ENCODE results near the gene OR51B2.
"Not testable (repeated sequence)": the region's sequence is repeated elsewhere in the genome, so short reads cannot be mapped to it uniquely, and the experiment has no call there.

The OR51B2 gene, protein sequence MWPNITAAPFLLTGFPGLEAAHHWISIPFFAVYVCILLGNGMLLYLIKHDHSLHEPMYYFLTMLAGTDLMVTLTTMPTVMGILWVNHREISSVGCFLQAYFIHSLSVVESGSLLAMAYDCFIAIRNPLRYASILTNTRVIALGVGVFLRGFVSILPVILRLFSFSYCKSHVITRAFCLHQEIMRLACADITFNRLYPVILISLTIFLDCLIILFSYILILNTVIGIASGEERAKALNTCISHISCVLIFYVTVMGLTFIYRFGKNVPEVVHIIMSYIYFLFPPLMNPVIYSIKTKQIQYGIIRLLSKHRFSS

DNA sequence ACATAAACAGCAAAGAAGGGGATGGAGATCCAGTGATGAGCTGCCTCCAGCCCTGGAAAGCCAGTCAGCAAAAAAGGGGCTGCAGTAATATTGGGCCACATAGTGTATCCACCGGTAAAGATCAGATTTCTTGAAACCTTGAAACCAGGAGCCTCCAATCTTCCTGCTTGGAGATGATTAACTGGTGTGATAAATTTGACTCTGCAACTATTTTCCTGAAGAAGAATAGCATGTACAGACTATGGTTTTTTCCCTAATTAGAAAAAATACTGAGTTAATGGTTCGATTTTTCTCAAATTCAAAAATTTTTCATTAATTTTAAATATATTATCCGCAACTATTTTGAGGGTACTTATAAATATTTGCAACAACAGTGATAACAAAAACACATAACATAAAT, at the start of gene OR51B2:
TSS of gene OR51B2 (minus strand) at position 101 of the 400 bp plus-strand sequence. CDS start at position 101, 0 bp downstream.
- DNase-seq (ENCODE audit: low read depth in 3 of 3) = no peak

DNA sequence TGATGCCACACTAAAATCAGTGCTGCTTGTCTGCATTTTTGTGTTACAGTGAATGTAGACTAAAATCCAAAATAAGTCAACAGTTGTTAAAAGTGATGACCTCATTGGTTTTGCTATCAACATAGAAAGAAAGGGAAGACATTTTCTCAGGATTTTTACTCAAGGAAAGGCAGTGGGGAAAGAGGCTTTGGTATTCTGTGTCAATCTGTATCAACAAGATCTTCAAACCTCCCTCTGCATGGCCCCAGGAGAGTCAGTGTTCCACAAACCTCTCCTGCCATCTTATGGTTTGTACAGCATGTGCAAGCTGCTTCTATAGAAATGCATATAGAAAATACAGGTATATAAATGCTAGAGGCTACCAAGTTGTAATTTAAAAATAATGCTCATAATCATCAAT, 45.7 kb upstream of the OR51B2 start:
- no peak for DNase-seq (ENCODE audit: low read depth in 3 of 3)

DNA sequence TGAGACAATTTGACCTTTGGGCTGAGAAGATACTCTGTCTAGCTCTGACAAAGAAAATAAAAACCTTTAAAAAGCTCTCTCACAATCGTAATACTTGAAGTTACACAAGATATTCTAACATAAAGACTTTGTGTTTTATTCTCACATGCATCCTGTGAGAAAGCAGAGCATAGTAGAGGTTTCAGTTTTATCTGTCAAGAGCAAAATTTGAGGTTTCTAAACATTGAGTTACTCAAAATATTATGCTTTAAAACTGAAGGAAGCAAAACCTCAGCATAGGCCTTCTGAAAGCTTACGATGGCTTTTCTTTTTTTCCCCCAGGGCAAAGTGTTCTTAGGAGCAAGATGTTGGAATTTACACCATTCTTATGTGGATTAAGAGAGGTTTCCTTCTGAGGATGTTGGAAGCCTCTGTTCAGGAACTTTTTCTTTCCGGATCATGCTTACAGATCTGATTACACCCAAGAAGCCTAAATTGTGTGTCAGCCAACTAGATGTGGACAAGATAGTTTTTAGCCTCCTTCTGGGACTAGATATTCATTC, 44.5 kb upstream of the OR51B2 start:
- no peak for DNase-seq (ENCODE audit: low read depth in 3 of 3)

DNA sequence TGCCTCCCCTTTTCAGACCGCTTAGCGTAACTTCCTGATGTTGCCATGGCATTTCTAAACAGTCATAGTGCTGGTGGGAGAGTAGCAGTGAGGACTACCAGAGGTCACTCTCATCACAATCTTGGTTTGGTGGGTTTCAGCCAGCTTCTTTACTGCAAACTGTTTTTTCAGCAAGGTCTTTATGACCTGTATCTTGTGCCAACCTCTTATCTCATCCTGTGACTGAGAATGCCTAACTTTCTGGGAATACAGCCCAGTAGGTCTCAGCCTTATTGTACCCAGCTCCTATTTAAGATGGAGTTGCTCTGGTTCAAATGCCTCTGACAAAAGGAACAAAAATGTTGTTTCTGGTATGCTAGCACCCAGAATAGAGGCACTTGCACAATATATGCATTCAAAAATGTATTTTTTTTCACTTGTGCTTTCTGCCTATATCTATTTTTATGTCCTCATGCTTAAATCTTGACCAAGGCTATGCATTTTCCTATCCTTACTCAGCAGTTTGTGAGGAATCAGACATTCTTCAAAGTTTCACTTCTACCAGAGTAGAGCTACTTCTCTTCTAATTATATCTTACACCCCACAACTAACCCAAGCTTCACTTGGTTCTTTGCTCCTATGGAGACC, 43.5 kb upstream of the OR51B2 start:
- no peak for DNase-seq (ENCODE audit: low read depth in 3 of 3)

DNA sequence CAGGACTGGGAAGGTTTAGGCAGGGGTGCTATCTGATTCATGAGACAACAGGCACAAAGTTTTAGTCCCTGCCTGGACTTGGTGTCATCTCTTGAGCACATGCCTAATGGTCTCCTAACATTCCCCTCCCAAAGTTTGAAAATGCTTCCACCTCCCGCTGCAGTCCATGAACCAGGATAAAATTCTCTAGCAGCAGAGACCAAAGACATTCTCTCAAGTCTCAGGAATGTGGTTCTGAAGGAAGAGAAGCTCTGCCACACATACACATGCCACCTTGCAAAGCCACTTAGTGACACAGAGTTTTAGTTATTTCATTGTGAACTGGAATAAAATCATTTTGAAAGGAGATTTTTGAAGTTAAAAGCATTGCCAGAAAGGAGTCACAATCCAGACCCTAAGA, 42.8 kb upstream of the OR51B2 start:
- DNase-seq (ENCODE audit: low read depth in 3 of 3) = no peak

DNA sequence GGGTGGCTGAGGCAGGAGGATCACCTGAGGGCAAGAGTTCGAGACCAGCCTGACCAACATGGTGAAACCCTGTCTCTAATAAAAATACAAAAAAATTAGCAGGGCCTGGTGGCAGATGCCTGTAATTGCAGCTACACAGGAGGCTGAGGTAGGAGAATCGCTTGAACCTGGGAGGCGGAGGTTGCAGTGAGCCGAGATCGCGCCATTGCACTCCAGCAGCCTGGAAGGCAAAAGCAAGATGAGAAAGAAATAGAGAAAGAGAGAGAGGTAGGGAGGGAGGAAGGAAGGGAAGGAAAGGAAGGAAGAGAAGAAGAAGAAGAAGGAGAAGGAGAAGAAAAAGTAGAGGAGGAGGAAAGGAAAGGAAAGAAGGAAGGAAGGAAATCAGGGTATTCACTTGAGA, 42.3 kb upstream of the OR51B2 start:
- DNase-seq (ENCODE audit: low read depth in 3 of 3) = not testable (repeated sequence)

DNA sequence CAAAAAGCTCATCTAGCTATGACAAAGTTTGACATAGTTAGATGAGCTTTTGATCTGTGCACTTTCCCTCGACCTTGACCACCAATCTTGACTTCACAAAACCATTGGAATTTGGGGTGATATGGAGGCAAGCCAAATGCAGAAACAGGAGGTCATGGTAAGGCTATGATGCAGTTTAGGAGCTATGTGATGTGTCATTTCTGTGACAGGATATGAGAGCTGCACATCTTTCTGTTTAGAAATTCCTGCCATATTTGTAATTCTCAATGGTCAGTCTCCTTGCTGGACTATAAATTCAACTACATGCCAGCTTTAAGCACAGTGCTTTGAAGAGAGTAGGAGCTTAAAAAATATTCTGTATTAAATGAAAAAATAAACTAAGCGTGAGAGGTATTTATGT, 40.1 kb upstream of the OR51B2 start:
- DNase-seq (ENCODE audit: low read depth in 3 of 3) = no peak

DNA sequence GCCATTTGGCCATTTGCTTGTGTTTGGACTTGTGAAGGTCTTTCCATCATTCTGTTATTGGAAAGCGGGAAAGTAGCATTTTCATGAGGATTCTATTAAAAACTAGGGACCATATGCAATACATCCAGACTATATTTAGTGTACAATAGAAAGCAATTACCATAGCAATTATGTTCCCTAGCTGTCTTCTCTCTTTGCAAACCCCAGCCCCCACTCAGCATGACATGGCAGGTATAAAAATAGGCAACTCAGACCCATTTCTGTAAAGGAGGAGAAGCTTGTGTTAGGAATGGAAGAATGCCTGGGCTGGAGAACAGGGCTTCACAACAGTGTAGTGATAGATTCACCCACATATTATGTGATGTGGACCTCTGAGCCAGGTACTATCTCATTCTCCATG, 39.6 kb upstream of the OR51B2 start:
- no peak for DNase-seq (ENCODE audit: low read depth in 3 of 3)

DNA sequence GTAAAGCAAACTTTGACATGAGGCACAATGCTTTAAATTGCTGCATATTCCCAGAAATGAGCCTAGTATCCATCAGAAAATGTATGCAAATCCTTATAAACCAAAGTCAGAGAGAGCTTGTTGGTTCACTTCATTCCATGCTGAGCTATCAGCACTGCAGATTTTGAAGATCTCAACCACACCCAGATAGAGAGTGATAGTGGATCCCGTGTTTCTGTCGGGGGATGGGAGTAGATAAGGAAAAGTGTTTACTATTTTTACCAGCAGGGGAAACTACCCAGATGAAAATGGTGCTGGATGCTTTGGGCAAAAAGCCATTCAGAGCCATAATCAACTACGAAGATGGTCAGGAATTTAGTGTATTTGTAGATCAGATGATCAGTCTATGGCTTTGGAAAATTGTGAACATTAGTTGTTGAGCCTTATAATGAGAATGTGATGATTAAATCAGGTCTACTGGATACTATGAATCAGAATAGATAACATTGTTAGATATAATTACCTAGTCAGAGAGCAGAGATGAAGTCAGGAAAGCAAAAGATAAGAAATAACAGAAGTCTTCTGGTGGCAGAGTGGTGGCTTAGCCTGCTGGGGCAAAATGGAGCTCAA, 38.0 kb upstream of the OR51B2 start:
- no peak for DNase-seq (ENCODE audit: low read depth in 3 of 3)

DNA sequence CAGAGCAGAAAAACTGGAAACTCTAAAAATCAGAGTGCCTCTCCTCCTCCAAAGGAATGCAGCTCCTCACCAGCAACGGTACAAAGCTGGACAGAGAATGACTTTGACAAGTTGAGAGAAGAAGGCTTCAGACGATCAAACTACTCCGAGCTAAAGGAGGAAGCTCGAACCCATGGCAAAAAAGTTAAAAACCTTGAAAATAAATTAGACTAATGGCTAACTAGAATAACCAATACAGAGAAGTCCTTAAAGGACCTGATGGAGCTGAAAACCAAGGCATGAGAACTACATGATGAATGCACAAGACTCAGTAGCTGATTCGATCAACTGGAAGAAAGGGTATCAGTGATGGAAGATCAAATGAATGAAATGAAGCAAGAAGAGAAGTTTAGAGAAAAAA, 31.9 kb upstream of the OR51B2 start:
- DNase-seq (ENCODE audit: low read depth in 3 of 3) = not testable (repeated sequence)

DNA sequence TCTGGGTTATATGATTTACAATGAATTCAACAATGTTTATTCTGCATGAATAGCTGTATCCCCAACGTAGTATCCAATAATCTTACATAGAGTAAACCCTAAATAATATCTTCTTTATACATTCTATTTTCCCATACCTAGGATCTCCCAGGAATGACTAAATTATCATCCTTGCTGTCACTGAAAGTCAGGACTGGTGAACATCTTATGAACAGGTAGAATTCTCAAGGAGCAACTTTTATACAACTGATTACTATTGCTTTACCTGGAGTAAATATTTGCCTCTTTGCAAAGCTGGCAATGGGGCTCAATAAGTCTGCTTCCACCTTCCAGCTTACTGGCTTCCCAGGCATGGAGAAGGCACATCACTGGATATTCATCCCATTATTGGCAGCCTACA, 27.1 kb upstream of the OR51B2 start, which contains the start of gene OR51B6:
TSS of gene OR51B6 (plus strand) at position 301 of the 400 bp plus-strand sequence. CDS start at position 301, 0 bp downstream.
- no peak for DNase-seq (ENCODE audit: low read depth in 3 of 3)

DNA sequence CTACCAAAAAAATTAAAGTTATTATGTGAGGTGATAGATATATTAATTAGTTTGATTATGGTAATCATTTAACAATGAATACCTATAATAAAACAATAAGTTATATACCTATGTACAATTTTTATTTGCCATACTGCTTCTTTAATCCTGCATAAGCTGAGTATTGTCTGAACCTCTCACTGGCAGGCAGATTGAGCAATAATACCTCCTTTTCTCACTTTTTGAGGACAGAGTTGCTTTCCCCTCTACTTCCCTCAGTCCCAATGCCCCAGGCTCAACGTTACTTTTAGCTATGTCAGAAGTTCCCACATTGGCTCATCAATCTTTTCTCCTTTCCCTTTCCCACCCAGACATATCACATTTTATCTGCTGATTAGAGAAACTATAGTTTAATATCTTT, 25.5 kb upstream of the OR51B2 start:
- DNase-seq (ENCODE audit: low read depth in 3 of 3) = no peak

DNA sequence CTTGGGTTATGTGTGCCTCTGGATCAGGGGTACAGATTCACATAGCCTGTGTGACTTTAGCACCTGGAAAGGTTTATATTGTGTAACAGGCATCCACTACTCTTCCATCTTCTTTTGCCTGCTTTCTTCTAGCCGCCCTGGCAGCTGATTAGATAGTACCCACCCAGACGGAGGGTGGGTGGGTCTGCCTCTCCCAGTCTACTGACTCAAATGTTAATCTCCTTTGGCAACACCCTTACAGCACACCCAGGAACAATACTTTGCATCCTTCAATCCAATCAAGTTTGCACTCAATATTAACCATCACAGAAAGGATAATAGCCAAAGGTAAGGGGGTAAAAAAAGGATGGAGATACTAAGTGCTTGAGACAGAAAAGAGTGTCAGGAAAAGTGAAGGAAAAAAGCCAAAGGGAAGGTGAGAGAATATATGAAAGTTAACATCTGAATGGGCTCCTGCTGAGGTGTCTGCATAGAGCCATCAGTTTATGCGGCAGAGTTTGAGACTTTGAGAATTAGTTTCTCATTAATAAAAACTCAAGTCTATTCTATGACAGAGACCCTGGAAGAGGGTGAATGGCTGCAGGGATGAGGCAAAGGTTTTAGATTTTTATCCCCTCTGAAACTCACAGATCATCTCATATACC, 24.6 kb upstream of the OR51B2 start:
- DNase-seq (ENCODE audit: low read depth in 3 of 3) = no peak

DNA sequence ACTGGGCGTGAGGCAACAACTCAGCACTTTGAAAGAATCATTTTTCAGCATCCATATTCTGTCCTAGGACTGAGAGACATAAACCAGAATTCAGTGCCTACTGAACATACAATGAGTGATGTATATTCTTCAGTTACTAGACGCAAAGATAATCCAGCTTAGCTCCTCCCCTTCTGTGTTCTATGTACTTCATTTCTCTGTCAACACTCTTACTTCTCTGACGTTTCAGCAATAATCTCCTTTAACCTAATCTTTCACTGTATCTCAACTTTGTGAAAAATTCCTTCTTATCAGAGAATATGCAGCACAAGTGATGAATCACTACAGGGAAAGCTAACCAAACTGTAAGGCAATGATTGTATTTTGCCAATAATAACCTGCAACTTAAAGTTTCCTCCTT, 21.7 kb upstream of the OR51B2 start:
- DNase-seq (ENCODE audit: low read depth in 3 of 3) = no peak

DNA sequence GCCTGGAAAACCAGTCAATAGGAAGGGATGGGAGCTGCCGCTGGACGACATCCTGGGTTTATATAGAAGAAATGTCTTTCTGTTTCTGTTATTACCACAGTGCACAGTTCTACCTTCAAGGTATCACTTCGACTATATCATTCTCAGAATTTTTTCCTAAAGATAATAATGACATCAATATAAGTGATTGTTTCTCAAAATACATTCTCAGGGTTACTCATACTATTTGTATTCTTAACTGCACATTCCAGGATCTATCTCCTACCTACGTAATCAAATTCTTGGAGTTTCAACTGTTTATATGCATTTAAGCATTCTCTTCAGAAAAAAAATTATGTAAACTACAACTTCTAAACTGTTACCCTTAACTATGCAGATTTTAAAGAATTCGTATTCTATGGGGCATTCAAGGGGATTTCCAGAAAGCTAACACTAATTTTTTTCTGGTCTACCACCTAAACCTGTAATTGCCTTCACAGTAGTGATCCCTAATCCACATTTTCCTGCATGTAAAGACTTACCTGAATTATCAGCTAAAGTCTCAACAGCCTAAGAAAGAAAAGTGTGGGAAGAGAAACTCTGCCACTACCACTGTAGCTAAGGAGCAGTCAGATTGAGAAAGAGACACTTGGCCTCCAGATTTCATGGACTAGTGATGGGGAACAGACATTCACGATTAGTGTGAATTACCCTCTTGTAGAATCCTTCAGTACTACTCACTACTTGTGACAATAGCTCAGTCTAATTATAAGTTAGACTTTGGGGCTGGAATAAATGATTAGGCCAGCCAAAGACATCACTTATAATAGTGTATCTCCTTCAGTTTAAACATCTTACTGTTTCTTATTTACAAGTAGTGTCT, 19.6 kb upstream of the OR51B2 start, which contains the start of gene OR51B5:
TSS of gene OR51B5 (minus strand) at position 51 of the 862 bp plus-strand sequence. CDS start at position 51, 0 bp downstream.
- DNase-seq (ENCODE audit: low read depth in 3 of 3) = no peak

DNA sequence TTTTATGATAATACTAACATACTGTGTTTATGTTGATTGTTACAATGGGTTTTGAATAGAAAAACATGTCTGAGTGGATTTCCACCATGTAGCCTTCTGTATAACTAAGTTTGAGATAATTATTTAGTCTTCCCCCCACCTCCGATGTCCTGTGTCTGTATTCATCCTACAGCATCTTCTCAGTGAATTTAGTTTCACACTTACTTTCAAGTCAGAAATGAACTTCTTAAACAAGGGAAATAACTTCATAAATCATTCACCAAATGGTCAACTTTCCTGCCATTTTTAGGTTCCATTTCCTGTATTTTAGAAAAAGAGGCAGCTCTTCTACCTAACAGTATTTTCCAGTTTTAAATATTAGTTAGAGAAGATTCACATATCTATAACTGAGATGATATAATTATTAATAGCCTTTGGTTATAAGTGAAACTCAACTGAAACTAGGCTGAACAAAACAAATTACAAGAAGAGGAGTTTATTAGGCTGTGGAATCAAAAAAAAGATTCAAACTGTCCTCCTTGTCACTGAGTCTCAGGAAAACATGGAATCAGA, 15.8 kb upstream of the OR51B2 start:
- DNase-seq (ENCODE audit: low read depth in 3 of 3) = no peak

DNA sequence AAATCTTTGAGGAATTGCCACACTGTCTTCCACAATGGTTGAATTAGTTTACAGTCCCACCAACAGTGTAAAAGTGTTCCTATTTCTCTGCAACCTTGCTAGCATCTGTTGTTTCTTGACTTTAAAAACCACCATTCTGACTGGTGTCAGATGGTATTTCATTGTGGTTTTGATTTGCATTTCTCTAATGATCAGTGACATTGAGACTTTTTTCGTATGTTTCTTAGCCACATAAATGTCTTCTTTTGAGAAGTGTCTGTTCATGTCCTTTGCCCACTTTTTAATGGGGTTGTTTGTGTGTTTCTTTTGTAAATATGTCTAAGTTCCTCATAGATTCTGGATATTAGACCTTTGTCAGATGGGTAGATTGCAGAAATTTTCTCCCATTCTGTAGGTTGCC, 13.2 kb upstream of the OR51B2 start:
- not testable (repeated sequence) for DNase-seq (ENCODE audit: low read depth in 3 of 3)

DNA sequence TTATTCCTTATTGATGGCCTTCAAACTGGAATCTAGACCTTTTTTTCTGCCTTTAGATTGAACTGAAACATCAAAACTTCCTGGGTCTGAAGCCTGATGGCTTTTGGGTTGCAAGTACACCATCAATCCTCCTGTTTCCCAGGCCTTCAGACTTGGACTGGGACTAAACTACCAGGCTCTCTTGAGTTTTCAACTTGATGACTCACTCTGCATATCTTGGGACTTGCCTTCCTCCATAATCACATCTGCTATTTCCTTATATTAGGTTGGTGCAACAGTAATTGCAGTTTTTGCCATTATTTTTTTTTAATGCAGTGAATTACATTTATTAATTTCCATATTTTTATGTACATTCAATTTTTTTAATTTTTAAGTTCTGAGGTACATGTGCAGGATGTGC, 12.2 kb upstream of the OR51B2 start:
- no peak for DNase-seq (ENCODE audit: low read depth in 3 of 3)

DNA sequence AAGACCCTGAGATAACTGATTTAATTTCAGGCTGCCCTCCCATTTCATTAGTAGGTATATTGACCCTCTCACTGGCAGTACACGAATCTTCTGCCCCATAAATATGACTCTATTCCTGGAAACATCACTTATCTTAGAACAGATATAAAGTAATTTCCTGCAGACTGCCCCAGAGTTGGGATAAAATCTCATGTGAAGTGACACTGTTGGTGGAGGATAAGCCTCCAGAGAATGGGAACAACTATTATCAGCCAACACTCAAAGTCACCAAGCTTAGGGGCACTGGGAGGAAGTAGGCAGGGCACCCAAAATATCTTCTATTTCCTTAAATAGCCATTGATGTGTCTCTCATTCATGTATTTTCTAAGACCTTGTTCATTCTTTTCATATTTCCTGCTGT, 11.1 kb upstream of the OR51B2 start:
- no peak for DNase-seq (ENCODE audit: low read depth in 3 of 3)

DNA sequence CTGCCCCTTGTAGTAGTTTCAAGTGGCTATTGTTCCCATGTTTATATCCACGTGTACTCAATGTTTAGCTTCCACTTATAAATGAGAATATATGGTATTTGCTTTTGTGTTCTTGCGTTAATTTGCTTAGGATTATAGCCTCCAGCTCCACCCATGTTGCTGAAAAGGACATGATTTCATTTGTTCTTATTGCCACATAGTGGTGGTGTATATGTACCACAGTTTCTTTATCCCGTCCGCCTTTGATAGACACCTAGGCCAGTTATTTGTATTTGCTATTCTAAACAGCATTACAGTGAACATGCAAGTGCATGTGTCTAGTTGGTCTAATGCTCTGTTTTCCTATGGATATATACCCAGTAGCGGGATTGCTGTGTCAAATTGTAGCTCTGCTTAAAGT, 6.8 kb downstream of the OR51B2 start:
- DNase-seq (ENCODE audit: low read depth in 3 of 3) = no peak
